ENCODE measurements around the gene FOS. TPM values are rescaled to one million over a fixed set of nuclear protein-coding genes. Genes with fewer than 3 reads are reported as not detected.

The FOS gene
- polyA plus RNA-seq, result 1,610 TPM
- long read RNA-seq, donor 1, transcript FOS-208 (3 exons, 1,496 nt), result minor isoform, 11 of 63 reads
- long read RNA-seq, donor 1, transcript FOS-206 (2 exons, 1,280 nt), result minor isoform, 7 of 63 reads
- long read RNA-seq, donor 1, transcript FOS-201 (4 exons, 2,158 nt), result major isoform, 39 of 63 reads
- long read RNA-seq, donor 1, partial matches to known transcripts, result 0 of 63 reads
- long read RNA-seq, donor 1, other reads (novel, unspliced or antisense), result 0 of 63 reads
- long read RNA-seq, donor 2, transcript FOS-208 (3 exons, 1,496 nt), result major isoform, 7 of 18 reads
- long read RNA-seq, donor 2, transcript FOS-201 (4 exons, 2,158 nt), result minor isoform, 6 of 18 reads
- long read RNA-seq, donor 2, partial matches to known transcripts, result 0 of 18 reads
- long read RNA-seq, donor 2, other reads (novel, unspliced or antisense), result 0 of 18 reads
- long read RNA-seq, donor 3, result 0 reads
- long read RNA-seq, donor 4, transcript FOS-206 (2 exons, 1,280 nt), result major isoform, 10 of 33 reads
- long read RNA-seq, donor 4, transcript FOS-201 (4 exons, 2,158 nt), result minor isoform, 9 of 33 reads
- long read RNA-seq, donor 4, transcript FOS-208 (3 exons, 1,496 nt), result minor isoform, 9 of 33 reads
- long read RNA-seq, donor 4, partial matches to known transcripts, result 0 of 33 reads
- long read RNA-seq, donor 4, other reads (novel, unspliced or antisense), result 0 of 33 reads
- long read RNA-seq, donor 5, transcript FOS-208 (3 exons, 1,496 nt), result minor isoform, 25 of 138 reads
- long read RNA-seq, donor 5, transcript FOS-201 (4 exons, 2,158 nt), result major isoform, 77 of 138 reads
- long read RNA-seq, donor 5, transcript FOS-205 (3 exons, 629 nt), result minor isoform, 8 of 138 reads
- long read RNA-seq, donor 5, transcript FOS-206 (2 exons, 1,280 nt), result minor isoform, 13 of 138 reads
- long read RNA-seq, donor 5, partial matches to known transcripts, result 8 of 138 reads
- long read RNA-seq, donor 5, other reads (novel, unspliced or antisense), result 0 of 138 reads
- long read RNA-seq, donor 6, transcript FOS-208 (3 exons, 1,496 nt), result minor isoform, 24 of 100 reads
- long read RNA-seq, donor 6, transcript FOS-201 (4 exons, 2,158 nt), result major isoform, 46 of 100 reads
- long read RNA-seq, donor 6, transcript FOS-206 (2 exons, 1,280 nt), result minor isoform, 19 of 100 reads
- long read RNA-seq, donor 6, partial matches to known transcripts, result 0 of 100 reads
- long read RNA-seq, donor 6, other reads (novel, unspliced or antisense), result 5 of 100 reads
- long read RNA-seq, donor 7, transcript FOS-206 (2 exons, 1,280 nt), result minor isoform, 67 of 359 reads
- long read RNA-seq, donor 7, transcript FOS-204 (2 exons, 796 nt), result minor isoform, 34 of 359 reads
- long read RNA-seq, donor 7, transcript FOS-208 (3 exons, 1,496 nt), result minor isoform, 62 of 359 reads
- long read RNA-seq, donor 7, transcript FOS-201 (4 exons, 2,158 nt), result major isoform, 157 of 359 reads
- long read RNA-seq, donor 7, partial matches to known transcripts, result 6 of 359 reads
- long read RNA-seq, donor 7, other reads (novel, unspliced or antisense), result 9 of 359 reads
- long read RNA-seq, donor 8, transcript FOS-201 (4 exons, 2,158 nt), result major isoform, 45 of 75 reads
- long read RNA-seq, donor 8, transcript FOS-206 (2 exons, 1,280 nt), result minor isoform, 7 of 75 reads
- long read RNA-seq, donor 8, transcript FOS-208 (3 exons, 1,496 nt), result minor isoform, 17 of 75 reads
- long read RNA-seq, donor 8, partial matches to known transcripts, result 0 of 75 reads
- long read RNA-seq, donor 8, other reads (novel, unspliced or antisense), result 0 of 75 reads
- long read RNA-seq, donor 9, transcript FOS-201 (4 exons, 2,158 nt), result major isoform, 11 of 21 reads
- long read RNA-seq, donor 9, transcript FOS-206 (2 exons, 1,280 nt), result minor isoform, 5 of 21 reads
- long read RNA-seq, donor 9, partial matches to known transcripts, result 0 of 21 reads
- long read RNA-seq, donor 9, other reads (novel, unspliced or antisense), result 0 of 21 reads
- long read RNA-seq, donor 10, transcript FOS-206 (2 exons, 1,280 nt), result minor isoform, 14 of 111 reads
- long read RNA-seq, donor 10, transcript FOS-208 (3 exons, 1,496 nt), result minor isoform, 15 of 111 reads
- long read RNA-seq, donor 10, transcript FOS-201 (4 exons, 2,158 nt), result major isoform, 69 of 111 reads
- long read RNA-seq, donor 10, transcript FOS-204 (2 exons, 796 nt), result minor isoform, 7 of 111 reads
- long read RNA-seq, donor 10, partial matches to known transcripts, result 0 of 111 reads
- long read RNA-seq, donor 10, other reads (novel, unspliced or antisense), result 0 of 111 reads
- long read RNA-seq, donor 11, transcript FOS-206 (2 exons, 1,280 nt), result minor isoform, 6 of 33 reads
- long read RNA-seq, donor 11, transcript FOS-201 (4 exons, 2,158 nt), result major isoform, 14 of 33 reads
- long read RNA-seq, donor 11, transcript FOS-208 (3 exons, 1,496 nt), result minor isoform, 8 of 33 reads
- long read RNA-seq, donor 11, partial matches to known transcripts, result 0 of 33 reads
- long read RNA-seq, donor 11, other reads (novel, unspliced or antisense), result 0 of 33 reads

GRCh38 chr14:75278422-75279152 lies at the start of gene FOS:
Gene FOS (plus strand): TSS chr14:75278828. CDS start chr14:75278983, 155 bp downstream.
- H3K27me3 ChIP-seq (ENCODE audit: control insufficient read depth, insufficient read depth, low read length), result no peaks in the 10 kb centered on the region
- DNase-seq, result peak; percentile 94 to 96
- H3K4me1 ChIP-seq (ENCODE audit: control insufficient read depth, insufficient read depth, low read length), result peaks cover 48% of the 10 kb centered on the region
- WGBS (ENCODE audit: insufficient coverage, low lambda C conversion rate), result no CpG with 5 or more reads among the region's 69 CpGs
- H3K4me3 ChIP-seq (ENCODE audit: low read length), result peak within 1 kb of the TSS; percentile 95
- H3K27ac ChIP-seq (ENCODE audit: low read length), result peak within 1 kb of the TSS; percentile 87
- peaks cover 6% of the 10 kb centered on the region for H3K9me3 ChIP-seq (ENCODE audit: control insufficient read depth, low read depth, low read length)
- peaks cover 11% of the 10 kb centered on the region for H3K36me3 ChIP-seq (ENCODE audit: control insufficient read depth, insufficient read depth, low read length)

GRCh38 chr14:75229661-75230139 lies 48.9 kb upstream of the FOS start:
- no peak overlapping the region for H3K27ac ChIP-seq (ENCODE audit: low read length)
- H3K27me3 ChIP-seq (ENCODE audit: control insufficient read depth, insufficient read depth, low read length), result no peaks in the 10 kb centered on the region
- DNase-seq, result peak; percentile 68 to 84
- H3K9me3 ChIP-seq (ENCODE audit: control insufficient read depth, low read depth, low read length), result no peaks in the 10 kb centered on the region
- no peaks in the 10 kb centered on the region for H3K36me3 ChIP-seq (ENCODE audit: control insufficient read depth, insufficient read depth, low read length)
- peaks cover 48% of the 10 kb centered on the region for H3K4me1 ChIP-seq (ENCODE audit: control insufficient read depth, insufficient read depth, low read length)
- no peak overlapping the region for H3K4me3 ChIP-seq (ENCODE audit: low read length)
- WGBS (ENCODE audit: insufficient coverage, low lambda C conversion rate), result no CpG with 5 or more reads among the region's 4 CpGs

- peaks cover 51% of the 10 kb centered on the region for H3K4me1 ChIP-seq (ENCODE audit: control insufficient read depth, insufficient read depth, low read length)
- no peaks in the 10 kb centered on the region for H3K27me3 ChIP-seq (ENCODE audit: control insufficient read depth, insufficient read depth, low read length)
- H3K36me3 ChIP-seq (ENCODE audit: control insufficient read depth, insufficient read depth, low read length), result no peaks in the 10 kb centered on the region
- peak in 1 of 2 donors; percentile 64 for DNase-seq
- no peaks in the 10 kb centered on the region for H3K9me3 ChIP-seq (ENCODE audit: control insufficient read depth, low read depth, low read length)
- H3K27ac ChIP-seq (ENCODE audit: low read length), result no peak overlapping the region
- no peak overlapping the region for H3K4me3 ChIP-seq (ENCODE audit: low read length)
- WGBS (ENCODE audit: insufficient coverage, low lambda C conversion rate), result 67% methylated on average over 1 of the region's 6 CpGs
Observed at GRCh38 chr14:75230140-75230792, 48.4 kb upstream of the FOS start.

- WGBS (ENCODE audit: insufficient coverage, low lambda C conversion rate), result no CpG with 5 or more reads among the region's 2 CpGs
- peaks cover 51% of the 10 kb centered on the region for H3K4me1 ChIP-seq (ENCODE audit: control insufficient read depth, insufficient read depth, low read length)
- H3K27me3 ChIP-seq (ENCODE audit: control insufficient read depth, insufficient read depth, low read length), result no peaks in the 10 kb centered on the region
- peak in 1 of 2 donors; percentile 62 for DNase-seq
- H3K27ac ChIP-seq (ENCODE audit: low read length), result no peak overlapping the region
- H3K36me3 ChIP-seq (ENCODE audit: control insufficient read depth, insufficient read depth, low read length), result no peaks in the 10 kb centered on the region
- no peaks in the 10 kb centered on the region for H3K9me3 ChIP-seq (ENCODE audit: control insufficient read depth, low read depth, low read length)
- no peak overlapping the region for H3K4me3 ChIP-seq (ENCODE audit: low read length)
Observed at GRCh38 chr14:75231320-75231719, 47.3 kb upstream of the FOS start.

GRCh38 chr14:75232191-75232590 lies 46.4 kb upstream of the FOS start:
- H3K36me3 ChIP-seq (ENCODE audit: control insufficient read depth, insufficient read depth, low read length), result no peaks in the 10 kb centered on the region
- no peak overlapping the region for H3K27ac ChIP-seq (ENCODE audit: low read length)
- no peaks in the 10 kb centered on the region for H3K9me3 ChIP-seq (ENCODE audit: control insufficient read depth, low read depth, low read length)
- no peak for DNase-seq
- no CpG with 5 or more reads among the region's 1 CpG for WGBS (ENCODE audit: insufficient coverage, low lambda C conversion rate)
- H3K4me1 ChIP-seq (ENCODE audit: control insufficient read depth, insufficient read depth, low read length), result peaks cover 45% of the 10 kb centered on the region
- H3K27me3 ChIP-seq (ENCODE audit: control insufficient read depth, insufficient read depth, low read length), result no peaks in the 10 kb centered on the region
- H3K4me3 ChIP-seq (ENCODE audit: low read length), result no peak overlapping the region

GRCh38 chr14:75232597-75232996 lies 46.0 kb upstream of the FOS start:
- Histone ChIP-seq H3K27me3 (ENCODE audit: control insufficient read depth, insufficient read depth, low read length) (no peaks in the 10 kb centered on the region), H3K9me3 (ENCODE audit: control insufficient read depth, low read depth, low read length) (no peaks in the 10 kb centered on the region), H3K27ac (ENCODE audit: low read length) (no peak overlapping the region), H3K4me3 (ENCODE audit: low read length) (no peak overlapping the region), H3K4me1 (ENCODE audit: control insufficient read depth, insufficient read depth, low read length) (peaks cover 46% of the 10 kb centered on the region), H3K36me3 (ENCODE audit: control insufficient read depth, insufficient read depth, low read length) (no peaks in the 10 kb centered on the region)
- DNase-seq, result peak in 1 of 2 donors; percentile 65
- no CpG with 5 or more reads among the region's 2 CpGs for WGBS (ENCODE audit: insufficient coverage, low lambda C conversion rate)

GRCh38 chr14:75234173-75235115 lies 44.2 kb upstream of the FOS start:
- peak; percentile 87 to 95 for DNase-seq
- peak overlapping the region; percentile 91 for H3K27ac ChIP-seq (ENCODE audit: low read length)
- no peak overlapping the region for H3K4me3 ChIP-seq (ENCODE audit: low read length)
- no peaks in the 10 kb centered on the region for H3K36me3 ChIP-seq (ENCODE audit: control insufficient read depth, insufficient read depth, low read length)
- no peaks in the 10 kb centered on the region for H3K9me3 ChIP-seq (ENCODE audit: control insufficient read depth, low read depth, low read length)
- no peaks in the 10 kb centered on the region for H3K27me3 ChIP-seq (ENCODE audit: control insufficient read depth, insufficient read depth, low read length)
- WGBS (ENCODE audit: insufficient coverage, low lambda C conversion rate), result 50% methylated on average over 1 of the region's 19 CpGs
- H3K4me1 ChIP-seq (ENCODE audit: control insufficient read depth, insufficient read depth, low read length), result peaks cover 37% of the 10 kb centered on the region
